Measurements from ENCODE around the gene HSP90B1.

DNA sequence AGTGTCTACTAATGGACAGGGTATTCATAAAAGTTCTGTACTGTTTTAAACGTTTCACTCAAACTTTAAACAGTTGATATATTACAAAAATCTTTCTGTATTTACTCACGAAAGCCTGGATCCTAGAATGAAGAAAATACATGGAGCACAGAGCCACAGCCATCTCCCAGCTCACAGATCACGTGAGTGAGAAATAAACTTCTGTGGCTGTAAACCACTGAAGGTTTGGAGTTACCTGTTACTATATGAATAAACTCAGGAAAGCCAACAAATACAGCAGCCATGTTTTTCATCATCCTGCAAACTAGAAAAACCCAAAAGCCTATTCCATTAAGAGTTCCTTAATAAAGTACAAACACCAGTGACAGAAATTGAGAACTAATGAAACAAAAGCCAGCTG, 34.6 kb downstream of the HSP90B1 start:
- TF ChIP-seq, protein P1, sequence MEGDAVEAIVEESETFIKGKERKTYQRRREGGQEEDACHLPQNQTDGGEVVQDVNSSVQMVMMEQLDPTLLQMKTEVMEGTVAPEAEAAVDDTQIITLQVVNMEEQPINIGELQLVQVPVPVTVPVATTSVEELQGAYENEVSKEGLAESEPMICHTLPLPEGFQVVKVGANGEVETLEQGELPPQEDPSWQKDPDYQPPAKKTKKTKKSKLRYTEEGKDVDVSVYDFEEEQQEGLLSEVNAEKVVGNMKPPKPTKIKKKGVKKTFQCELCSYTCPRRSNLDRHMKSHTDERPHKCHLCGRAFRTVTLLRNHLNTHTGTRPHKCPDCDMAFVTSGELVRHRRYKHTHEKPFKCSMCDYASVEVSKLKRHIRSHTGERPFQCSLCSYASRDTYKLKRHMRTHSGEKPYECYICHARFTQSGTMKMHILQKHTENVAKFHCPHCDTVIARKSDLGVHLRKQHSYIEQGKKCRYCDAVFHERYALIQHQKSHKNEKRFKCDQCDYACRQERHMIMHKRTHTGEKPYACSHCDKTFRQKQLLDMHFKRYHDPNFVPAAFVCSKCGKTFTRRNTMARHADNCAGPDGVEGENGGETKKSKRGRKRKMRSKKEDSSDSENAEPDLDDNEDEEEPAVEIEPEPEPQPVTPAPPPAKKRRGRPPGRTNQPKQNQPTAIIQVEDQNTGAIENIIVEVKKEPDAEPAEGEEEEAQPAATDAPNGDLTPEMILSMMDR (IDR thresholded peaks at IDR 0.05; ENCODE audit: insufficient read depth, low read depth, low read length) = no peak
- no peak for TF ChIP-seq EZH2 (IDR thresholded peaks at IDR 0.05; ENCODE audit: insufficient read depth, low read length)
